Measurements from ENCODE around the gene GNA15.

The GNA15 gene

GRCh38 chr19:3106509-3107141, 29.2 kb upstream of the GNA15 start:
- no peak for DNase-seq (ENCODE audit: low read depth in 1 of 2, low spot score in 1 of 2)

- DNase-seq (ENCODE audit: low read depth in 1 of 2, low spot score in 1 of 2) = no peak
Measured at GRCh38 chr19:3107658-3108057, 28.2 kb upstream of the GNA15 start.

GRCh38 chr19:3108775-3109174, 27.1 kb upstream of the GNA15 start:
- peak; percentile 41 to 62 for DNase-seq (ENCODE audit: low read depth in 1 of 2, low spot score in 1 of 2)

DNA sequence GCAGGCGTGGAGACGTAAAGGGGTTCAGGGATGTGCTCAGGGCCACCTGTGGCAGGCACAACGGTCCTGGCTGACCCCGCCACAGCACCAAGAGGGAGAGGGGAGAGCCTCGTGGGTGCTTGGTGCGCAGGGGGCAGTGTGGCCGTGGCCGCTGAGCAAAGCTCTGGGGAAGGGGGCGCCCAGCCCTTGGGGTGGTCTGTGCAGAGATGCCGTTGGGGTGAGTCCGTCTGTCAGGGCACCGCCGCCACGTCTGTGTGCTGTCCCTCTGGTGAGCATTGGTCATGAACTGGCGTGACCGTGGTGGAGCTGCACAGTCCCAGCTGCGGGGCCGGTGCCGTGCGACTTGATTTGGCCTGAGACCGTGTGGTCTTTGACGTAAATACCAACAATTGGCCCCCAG, 26.3 kb upstream of the GNA15 start:
- DNase-seq (ENCODE audit: low read depth in 1 of 2, low spot score in 1 of 2) = no peak

DNA sequence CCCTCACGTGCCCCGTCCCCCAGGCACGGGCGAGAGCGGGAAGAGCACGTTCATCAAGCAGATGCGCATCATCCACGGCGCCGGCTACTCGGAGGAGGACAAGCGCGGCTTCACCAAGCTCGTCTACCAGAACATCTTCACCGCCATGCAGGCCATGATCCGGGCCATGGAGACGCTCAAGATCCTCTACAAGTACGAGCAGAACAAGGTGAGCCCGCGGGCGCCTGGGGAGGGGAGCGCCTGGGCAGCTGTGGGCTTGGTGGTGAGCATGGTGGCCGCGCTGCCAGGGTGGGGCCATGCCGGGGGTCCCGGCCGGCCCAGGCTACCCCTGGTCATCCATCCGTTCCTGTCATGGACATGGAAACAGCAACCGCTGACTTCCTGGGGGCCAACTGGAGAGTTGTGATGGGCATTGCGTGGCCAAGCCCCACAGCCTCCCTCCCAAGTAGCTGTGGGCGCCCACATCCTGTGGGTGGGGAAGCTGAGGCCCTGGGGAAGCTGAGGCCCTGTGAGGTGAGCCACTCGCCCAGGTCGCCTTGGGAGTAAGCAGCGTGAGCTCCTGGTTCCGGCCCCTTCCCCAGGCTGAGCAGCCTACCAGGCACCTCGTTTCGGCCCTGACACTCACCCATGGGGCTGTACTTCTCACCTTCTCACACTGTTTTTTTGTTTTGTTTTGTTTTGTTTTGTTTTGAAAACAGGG, 25.6 kb upstream of the GNA15 start:
- no peak for DNase-seq (ENCODE audit: low read depth in 1 of 2, low spot score in 1 of 2)

DNA sequence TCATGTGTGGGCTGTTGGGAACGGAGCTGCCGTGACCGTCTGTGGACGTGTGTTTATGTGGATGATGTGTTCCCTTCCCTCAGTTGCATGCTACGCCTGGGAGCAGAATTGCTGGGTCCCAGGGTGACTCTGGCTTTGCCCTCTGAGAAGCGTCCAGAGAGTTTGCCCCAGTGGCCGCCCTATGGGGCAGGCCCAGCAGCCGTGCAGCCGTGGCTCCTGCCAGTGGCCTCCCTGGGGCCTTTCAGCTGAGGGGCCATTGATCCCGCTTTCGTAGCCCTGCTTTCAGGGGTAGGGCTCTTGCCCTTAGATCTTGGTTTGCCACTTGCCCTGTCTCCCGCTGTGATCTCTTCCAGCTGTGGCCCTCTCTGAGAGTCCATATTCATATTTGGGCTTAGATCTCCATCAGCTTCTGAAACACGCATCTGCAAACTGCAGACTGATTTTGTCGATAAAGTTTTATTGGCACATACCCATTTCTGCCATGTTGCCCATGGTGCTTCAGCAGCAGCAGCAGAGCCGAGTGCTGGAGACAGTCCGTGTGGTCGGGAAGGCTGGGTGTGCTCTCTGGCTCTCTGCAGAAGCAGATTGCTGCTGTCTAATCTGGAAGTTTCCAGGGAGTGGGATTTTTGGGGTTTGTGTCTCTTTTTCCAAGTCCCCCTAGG, 24.1 kb upstream of the GNA15 start:
- no peak for DNase-seq (ENCODE audit: low read depth in 1 of 2, low spot score in 1 of 2)

- DNase-seq (ENCODE audit: low read depth in 1 of 2, low spot score in 1 of 2) = no peak
Measured at GRCh38 chr19:3112375-3113099, 23.3 kb upstream of the GNA15 start.

GRCh38 chr19:3113100-3114017, 22.5 kb upstream of the GNA15 start:
- DNase-seq (ENCODE audit: low read depth in 1 of 2, low spot score in 1 of 2) = no peak

DNA sequence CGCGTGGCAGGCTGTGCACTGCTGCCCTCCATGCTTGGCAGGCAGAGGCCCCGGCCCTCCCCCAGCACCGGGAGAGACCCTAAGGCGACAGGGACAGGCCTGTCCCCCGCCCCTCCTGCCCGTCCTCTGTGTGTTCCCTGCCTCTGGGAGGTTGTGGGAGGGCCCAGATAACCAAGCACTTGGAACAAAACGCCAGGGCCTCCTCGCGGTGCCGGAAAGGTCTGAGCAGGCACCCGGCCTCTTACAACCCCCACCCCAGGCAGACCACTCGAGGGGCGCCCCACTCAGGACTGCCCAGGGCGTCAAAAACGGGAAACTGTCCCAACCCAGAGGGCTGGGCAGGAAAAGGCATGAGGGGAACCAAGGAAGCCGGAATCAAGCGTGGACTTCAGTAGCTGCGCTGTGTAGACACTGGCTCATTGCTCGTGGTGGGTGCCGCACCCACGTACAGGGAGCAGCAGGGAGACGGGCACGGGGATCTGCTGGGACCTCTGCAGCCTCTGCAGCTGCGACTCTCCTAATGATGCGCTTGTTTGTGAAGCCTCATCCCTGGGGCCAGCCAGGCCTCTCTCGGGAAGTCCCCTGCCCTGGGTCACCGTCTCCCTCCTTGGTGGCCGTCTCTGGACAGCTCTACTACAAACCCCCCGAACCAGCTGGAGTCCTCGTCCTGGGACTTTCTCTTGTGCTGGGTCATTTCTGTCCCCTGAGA, 21.7 kb upstream of the GNA15 start:
- no peak for DNase-seq (ENCODE audit: low read depth in 1 of 2, low spot score in 1 of 2)

- no peak for DNase-seq (ENCODE audit: low read depth in 1 of 2, low spot score in 1 of 2)
Measured at GRCh38 chr19:3114811-3115210, 21.0 kb upstream of the GNA15 start.

- DNase-seq (ENCODE audit: low read depth in 1 of 2, low spot score in 1 of 2) = no peak
Measured at GRCh38 chr19:3115411-3115810, 20.4 kb upstream of the GNA15 start.

GRCh38 chr19:3115916-3116602, 19.8 kb upstream of the GNA15 start:
- no peak for DNase-seq (ENCODE audit: low read depth in 1 of 2, low spot score in 1 of 2)

- DNase-seq (ENCODE audit: low read depth in 1 of 2, low spot score in 1 of 2) = no peak
Measured at GRCh38 chr19:3116621-3117020, 19.2 kb upstream of the GNA15 start.

- DNase-seq (ENCODE audit: low read depth in 1 of 2, low spot score in 1 of 2) = no peak
Measured at GRCh38 chr19:3117716-3118115, 18.1 kb upstream of the GNA15 start.

DNA sequence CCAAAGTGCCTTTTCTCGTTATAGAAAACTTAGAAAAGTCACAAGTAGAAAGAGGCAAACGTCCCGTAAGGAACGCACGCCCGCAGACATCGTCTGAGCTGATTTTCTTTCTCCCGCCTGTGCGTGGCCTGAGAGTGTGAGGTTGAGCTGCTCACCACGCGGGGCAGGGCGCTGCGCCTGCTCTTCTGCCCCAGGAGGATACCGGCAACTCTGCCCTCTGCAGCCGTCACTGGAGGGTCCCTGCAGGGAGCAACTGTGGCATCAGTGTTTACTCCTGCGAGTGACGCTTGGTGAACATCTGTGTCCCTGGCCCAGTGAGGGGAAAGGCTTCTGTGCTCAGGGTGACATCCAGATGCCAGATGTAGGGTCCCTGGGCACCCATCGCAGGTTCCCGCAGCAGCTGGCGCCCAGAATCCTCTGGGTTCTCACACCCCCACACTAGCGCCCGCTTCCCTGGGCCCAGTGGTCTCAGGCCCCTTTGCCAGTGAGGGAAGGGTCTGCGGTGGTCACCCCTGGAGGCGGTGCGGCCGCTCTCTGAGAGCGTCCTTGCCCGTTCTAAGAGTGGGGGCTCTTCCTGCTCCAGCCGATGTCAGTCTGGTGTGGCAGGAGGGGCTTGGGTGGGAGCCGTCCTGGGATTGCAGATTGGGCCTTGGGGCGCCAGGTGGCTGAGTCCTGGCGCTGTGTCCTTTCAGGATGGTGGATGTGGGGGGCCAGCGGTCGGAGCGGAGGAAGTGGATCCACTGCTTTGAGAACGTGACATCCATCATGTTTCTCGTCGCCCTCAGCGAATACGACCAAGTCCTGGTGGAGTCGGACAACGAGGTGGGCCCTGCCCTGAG, 17.4 kb upstream of the GNA15 start:
- no peak for DNase-seq (ENCODE audit: low read depth in 1 of 2, low spot score in 1 of 2)

GRCh38 chr19:3119071-3119595, 16.7 kb upstream of the GNA15 start:
- no peak for DNase-seq (ENCODE audit: low read depth in 1 of 2, low spot score in 1 of 2)

GRCh38 chr19:3119693-3120380, 16.0 kb upstream of the GNA15 start:
- DNase-seq (ENCODE audit: low read depth in 1 of 2, low spot score in 1 of 2) = no peak
